GM20000 (cell line): Measurements from ENCODE around the gene ALDH1A1.

Experiments used
- DNase-seq: peaks from one replicate; pipeline ENCODE4 v3.0.0; 2012; ENCODE audit warnings: low spot score
- TF ChIP-seq, protein P1 (sequence below): IDR thresholded peaks from 2 replicates; pipeline ENCODE4 v1.5.1; 2012; ENCODE audit warnings: mild to moderate bottlenecking, control low read depth; ENCODE audit errors: extremely low read depth, missing control alignments

The ALDH1A1 gene

DNA sequence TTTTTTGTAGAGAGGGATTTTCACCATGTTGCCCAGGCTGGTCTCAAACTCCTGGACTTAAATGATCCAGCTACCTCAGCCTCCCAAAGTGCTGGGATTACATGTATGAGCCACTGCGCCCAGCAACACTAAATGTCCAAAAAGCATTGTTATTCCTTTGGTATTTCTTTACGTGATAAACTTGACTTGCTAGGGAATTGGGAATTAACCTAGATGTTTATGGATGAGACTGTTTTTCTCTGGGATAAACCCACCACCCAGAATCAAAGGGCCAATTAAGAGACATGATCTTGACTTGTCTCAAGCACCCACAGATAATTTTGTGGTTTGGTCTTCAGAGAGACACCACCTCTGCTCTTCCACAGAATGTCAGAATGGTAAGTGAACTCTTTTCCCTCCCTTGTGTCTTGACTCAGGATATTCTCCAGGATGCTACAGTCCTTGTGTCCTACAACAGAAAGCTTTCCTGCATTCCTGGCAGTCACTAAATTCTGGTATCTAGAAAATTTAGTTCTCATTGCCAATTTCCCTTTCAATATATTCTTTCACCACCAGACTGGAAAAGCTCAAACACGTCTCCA is 55.7 kb downstream of the ALDH1A1 start:
- TF ChIP-seq, protein P1, sequence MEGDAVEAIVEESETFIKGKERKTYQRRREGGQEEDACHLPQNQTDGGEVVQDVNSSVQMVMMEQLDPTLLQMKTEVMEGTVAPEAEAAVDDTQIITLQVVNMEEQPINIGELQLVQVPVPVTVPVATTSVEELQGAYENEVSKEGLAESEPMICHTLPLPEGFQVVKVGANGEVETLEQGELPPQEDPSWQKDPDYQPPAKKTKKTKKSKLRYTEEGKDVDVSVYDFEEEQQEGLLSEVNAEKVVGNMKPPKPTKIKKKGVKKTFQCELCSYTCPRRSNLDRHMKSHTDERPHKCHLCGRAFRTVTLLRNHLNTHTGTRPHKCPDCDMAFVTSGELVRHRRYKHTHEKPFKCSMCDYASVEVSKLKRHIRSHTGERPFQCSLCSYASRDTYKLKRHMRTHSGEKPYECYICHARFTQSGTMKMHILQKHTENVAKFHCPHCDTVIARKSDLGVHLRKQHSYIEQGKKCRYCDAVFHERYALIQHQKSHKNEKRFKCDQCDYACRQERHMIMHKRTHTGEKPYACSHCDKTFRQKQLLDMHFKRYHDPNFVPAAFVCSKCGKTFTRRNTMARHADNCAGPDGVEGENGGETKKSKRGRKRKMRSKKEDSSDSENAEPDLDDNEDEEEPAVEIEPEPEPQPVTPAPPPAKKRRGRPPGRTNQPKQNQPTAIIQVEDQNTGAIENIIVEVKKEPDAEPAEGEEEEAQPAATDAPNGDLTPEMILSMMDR: no peak
- no peak for DNase-seq

DNA sequence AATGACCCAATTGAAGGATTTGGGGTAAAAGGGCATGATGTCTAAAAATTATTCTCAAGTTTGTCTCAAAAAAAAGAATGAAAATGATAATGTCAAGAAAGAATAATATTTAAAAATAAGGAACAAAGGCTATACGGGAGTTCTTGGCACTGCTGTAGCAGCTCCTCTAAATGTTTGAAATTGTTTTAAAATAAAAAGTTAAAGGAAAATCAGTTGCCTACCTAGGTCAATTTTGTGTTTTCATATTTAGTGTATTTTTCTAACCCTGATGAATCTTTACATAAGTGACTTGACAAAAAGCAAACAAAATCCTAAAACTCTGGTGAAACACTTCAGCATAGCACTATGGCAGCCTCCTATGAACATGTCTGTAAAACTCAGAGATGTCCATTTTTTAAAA is 56.4 kb downstream of the ALDH1A1 start:
- TF ChIP-seq, protein P1: no peak
- no peak for DNase-seq

DNA sequence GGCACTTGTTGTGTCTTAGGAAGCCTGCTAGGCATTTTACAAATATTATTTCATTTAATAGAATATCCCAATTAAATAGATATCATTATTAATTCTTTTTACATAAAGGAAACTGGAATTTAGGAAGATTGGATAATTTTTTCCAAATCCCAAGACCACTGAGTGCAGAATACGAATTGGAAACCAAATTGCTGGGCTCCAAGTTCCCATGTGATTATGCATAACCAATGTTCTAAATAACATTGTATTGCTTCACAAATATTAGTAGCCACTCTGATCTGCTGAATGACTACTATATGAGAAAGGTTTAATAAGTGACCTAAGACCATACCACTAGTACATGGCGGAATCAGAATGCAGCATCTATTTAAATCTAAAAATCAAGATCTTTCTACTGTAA is 57.7 kb downstream of the ALDH1A1 start:
- DNase-seq: no peak
- TF ChIP-seq, protein P1: no peak

DNA sequence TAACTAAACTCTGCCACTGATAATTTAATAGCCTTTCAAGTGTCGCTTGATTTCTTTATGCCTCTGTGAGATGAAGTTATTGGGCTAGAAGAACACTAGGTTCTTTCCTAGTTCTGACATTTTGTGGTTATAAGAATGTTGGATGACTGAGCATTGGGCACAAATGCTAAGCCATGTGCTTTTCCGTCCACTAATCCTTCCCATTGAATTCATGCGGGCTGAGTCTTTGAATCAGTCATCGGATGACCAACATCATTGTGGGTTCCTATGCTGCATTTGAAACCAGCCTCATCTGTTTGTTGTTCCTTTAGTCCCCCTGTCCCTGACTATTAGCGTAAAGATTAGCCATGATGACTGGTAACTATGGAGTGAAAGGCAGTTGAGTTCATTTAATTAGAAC is 58.5 kb downstream of the ALDH1A1 start:
- no peak for DNase-seq
- TF ChIP-seq, protein P1: no peak

DNA sequence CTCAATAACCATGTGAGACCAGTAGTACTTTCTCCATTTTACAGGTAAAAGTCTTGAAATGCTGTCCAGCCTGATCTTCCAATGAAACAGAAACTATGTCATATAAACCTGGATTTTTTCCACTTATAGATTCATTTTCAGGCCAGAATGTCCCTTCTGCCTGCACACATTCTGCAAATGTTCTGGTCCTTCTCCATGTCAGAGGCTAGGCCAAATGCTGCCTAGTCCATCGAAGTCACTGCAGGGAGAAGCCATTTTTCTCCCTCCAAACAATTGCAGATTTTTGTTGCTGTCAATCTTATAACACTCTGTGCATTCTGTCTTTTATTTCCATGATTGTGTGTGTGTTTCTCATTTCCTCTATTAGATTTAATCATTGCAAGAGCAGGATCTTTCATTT is 59.4 kb downstream of the ALDH1A1 start:
- no peak for DNase-seq
- TF ChIP-seq, protein P1: no peak

DNA sequence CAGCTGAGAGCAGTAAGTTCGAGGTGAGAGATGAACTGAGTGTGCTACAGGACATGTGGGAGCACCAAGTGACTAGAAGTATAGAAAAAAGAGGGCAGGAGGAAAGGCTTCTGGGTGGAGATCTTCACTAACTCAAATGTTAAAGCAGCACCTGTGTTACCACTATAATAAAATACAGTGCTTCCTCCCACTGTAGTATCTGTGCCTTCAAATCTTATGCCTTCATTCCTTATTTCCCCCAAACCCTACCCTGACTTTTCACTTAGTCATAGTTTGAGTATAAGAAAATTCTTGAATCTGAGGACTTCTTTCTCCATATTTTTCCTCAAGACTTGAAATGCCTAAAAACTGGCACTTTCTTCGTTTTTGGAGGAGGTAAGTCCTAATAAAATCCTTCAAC is 61.8 kb downstream of the ALDH1A1 start:
- TF ChIP-seq, protein P1: no peak
- DNase-seq: no peak

DNA sequence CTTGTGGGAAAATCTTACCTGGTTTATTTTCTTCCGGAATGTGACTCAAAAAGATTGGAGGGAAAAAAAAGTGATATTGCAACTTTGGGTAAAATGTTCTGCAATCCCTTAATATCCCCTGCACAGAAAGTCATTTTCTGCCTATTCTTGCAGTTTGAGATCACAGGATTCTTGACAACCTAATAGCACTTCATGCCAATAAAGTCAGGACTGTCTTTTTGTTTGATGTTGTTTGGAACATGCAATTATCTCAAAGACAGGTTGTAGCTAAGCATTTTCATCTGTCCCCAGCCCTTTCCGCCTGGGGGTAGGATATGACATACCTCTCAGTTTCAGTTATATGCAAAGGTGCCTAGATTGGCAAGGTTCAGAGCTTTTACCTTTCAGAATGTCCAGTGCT is 63.9 kb downstream of the ALDH1A1 start:
- TF ChIP-seq, protein P1: no peak
- no peak for DNase-seq
